ENCODE results near the gene TTC32. TPM values are rescaled to one million over a fixed set of nuclear protein-coding genes. Genes with fewer than 3 reads are reported as not detected.

The TTC32 gene
- total and polyA plus RNA-seq, 2 experiments from 2014 or later = 4.6 to 17.0 TPM

DNA sequence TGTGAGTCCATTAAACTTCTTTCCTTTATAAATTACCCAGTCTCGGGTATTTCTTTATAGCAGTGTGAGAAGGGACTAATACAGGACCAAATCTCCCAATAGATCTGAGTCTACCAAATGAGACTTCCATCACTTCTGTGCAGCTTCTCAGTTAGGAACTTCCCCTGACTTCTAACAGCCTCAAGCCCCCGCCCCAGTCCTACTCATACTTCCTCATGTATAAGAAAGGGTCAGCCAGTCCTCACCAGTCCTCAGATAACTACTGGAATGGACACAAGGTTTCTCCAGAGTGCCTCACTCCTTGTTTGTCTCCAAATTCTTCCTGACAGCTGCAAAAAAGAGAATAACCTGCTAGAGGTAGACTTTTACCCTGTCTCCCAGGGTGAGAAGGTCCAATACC is 19.5 kb downstream of the TTC32 start:
- H3K4me3 ChIP-seq = no peak overlapping the region
- no peak for DNase-seq (ENCODE audit: low spot score)
- H3K9me2 ChIP-seq (ENCODE audit: insufficient read depth) = peaks cover 23% of the 10 kb centered on the region; the same call in 1 of the 2 replicates
- H3K36me3 ChIP-seq (ENCODE audit: insufficient read depth) = no peaks in the 10 kb centered on the region
- ATAC-seq = no peak
- H3F3A ChIP-seq (replicated peaks; ENCODE audit: low read depth) = no peaks in the 10 kb centered on the region
- Mint-ChIP-seq H3K4me1 (no peaks in the 10 kb centered on the region; the same call in 2 of the 3 replicates), H3K9me3 (no peaks in the 10 kb centered on the region; the same call in 2 of the 3 replicates), H3K27ac (no peak overlapping the region), H3K27me3 (ENCODE audit: insufficient read depth, low read depth, poor library complexity) (peaks cover 2% of the 10 kb centered on the region), H3K36me3 (ENCODE audit: low read depth) (no peaks in the 10 kb centered on the region), H3K4me3 (no peak overlapping the region)
- no peaks in the 10 kb centered on the region for H3K4me1 ChIP-seq (ENCODE audit: insufficient read depth)
- no peaks in the 10 kb centered on the region for H3K27me3 ChIP-seq (ENCODE audit: insufficient read depth)
- H2AFZ ChIP-seq = no peak overlapping the region
- H3K27ac ChIP-seq (ENCODE audit: low read depth) = no peak overlapping the region
- H3K4me2 ChIP-seq = no peak overlapping the region
- TF ChIP-seq ETS1 (IDR thresholded peaks at IDR 0.05) (no peak), ZNF331 (CRISPR knock-in tag; IDR thresholded peaks at IDR 0.05; ENCODE audit: low read depth) (no peak), REST (IDR thresholded peaks at IDR 0.05; ENCODE audit: unreplicated experiment) (no peak)
- TF ChIP-seq, protein P1, sequence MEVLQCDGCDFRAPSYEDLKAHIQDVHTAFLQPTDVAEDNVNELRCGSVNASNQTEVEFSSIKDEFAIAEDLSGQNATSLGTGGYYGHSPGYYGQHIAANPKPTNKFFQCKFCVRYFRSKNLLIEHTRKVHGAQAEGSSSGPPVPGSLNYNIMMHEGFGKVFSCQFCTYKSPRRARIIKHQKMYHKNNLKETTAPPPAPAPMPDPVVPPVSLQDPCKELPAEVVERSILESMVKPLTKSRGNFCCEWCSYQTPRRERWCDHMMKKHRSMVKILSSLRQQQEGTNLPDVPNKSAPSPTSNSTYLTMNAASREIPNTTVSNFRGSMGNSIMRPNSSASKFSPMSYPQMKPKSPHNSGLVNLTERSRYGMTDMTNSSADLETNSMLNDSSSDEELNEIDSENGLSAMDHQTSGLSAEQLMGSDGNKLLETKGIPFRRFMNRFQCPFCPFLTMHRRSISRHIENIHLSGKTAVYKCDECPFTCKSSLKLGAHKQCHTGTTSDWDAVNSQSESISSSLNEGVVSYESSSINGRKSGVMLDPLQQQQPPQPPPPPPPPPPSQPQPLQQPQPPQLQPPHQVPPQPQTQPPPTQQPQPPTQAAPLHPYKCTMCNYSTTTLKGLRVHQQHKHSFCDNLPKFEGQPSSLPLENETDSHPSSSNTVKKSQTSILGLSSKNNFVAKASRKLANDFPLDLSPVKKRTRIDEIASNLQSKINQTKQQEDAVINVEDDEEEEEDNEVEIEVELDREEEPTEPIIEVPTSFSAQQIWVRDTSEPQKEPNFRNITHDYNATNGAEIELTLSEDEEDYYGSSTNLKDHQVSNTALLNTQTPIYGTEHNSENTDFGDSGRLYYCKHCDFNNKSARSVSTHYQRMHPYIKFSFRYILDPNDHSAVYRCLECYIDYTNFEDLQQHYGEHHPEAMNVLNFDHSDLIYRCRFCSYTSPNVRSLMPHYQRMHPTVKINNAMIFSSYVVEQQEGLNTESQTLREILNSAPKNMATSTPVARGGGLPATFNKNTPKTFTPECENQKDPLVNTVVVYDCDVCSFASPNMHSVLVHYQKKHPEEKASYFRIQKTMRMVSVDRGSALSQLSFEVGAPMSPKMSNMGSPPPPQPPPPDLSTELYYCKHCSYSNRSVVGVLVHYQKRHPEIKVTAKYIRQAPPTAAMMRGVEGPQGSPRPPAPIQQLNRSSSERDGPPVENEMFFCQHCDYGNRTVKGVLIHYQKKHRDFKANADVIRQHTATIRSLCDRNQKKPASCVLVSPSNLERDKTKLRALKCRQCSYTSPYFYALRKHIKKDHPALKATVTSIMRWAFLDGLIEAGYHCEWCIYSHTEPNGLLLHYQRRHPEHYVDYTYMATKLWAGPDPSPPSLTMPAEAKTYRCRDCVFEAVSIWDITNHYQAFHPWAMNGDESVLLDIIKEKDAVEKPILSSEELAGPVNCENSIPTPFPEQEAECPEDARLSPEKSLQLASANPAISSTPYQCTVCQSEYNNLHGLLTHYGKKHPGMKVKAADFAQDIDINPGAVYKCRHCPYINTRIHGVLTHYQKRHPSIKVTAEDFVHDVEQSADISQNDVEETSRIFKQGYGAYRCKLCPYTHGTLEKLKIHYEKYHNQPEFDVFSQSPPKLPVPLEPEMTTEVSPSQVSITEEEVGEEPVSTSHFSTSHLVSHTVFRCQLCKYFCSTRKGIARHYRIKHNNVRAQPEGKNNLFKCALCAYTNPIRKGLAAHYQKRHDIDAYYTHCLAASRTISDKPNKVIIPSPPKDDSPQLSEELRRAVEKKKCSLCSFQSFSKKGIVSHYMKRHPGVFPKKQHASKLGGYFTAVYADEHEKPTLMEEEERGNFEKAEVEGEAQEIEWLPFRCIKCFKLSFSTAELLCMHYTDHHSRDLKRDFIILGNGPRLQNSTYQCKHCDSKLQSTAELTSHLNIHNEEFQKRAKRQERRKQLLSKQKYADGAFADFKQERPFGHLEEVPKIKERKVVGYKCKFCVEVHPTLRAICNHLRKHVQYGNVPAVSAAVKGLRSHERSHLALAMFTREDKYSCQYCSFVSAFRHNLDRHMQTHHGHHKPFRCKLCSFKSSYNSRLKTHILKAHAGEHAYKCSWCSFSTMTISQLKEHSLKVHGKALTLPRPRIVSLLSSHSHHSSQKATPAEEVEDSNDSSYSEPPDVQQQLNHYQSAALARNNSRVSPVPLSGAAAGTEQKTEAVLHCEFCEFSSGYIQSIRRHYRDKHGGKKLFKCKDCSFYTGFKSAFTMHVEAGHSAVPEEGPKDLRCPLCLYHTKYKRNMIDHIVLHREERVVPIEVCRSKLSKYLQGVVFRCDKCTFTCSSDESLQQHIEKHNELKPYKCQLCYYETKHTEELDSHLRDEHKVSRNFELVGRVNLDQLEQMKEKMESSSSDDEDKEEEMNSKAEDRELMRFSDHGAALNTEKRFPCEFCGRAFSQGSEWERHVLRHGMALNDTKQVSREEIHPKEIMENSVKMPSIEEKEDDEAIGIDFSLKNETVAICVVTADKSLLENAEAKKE (CRISPR knock-in tag; IDR thresholded peaks at IDR 0.05) = no peak
- no peaks in the 10 kb centered on the region for H3K79me2 ChIP-seq (replicated peaks; ENCODE audit: insufficient read depth)
- no peaks in the 10 kb centered on the region for H4K20me1 ChIP-seq (replicated peaks; ENCODE audit: insufficient read depth)
